Esophagus squamous epithelium (tissue), 4 donors: Measurements from ENCODE around the gene B3GAT1.

ENCODE experiments used
- POLR2A ChIP-seq, 4 donors: fragments of 450-650 bp; IDR thresholded peaks; one replicate each; pipeline ENCODE4 v1.6.1; 2017; ENCODE audit warnings: antibody characterized with exemption in 4 of 4, mild to moderate bottlenecking in 4 of 4, moderate library complexity in 3 of 4
- TF ChIP-seq, protein P1 (sequence below), 6 experiments: fragments of 450-650 bp in 4 of 6; fragments of 200-600 bp in 2 of 6; sonication (generic) in 2 of 6; IDR thresholded peaks; one replicate each; pipeline ENCODE4 v1.5.1; 2016 to 2019; ENCODE audit warnings: antibody characterized with exemption in 6 of 6, mild to moderate bottlenecking in 4 of 6, moderate library complexity in 4 of 6

DNA sequence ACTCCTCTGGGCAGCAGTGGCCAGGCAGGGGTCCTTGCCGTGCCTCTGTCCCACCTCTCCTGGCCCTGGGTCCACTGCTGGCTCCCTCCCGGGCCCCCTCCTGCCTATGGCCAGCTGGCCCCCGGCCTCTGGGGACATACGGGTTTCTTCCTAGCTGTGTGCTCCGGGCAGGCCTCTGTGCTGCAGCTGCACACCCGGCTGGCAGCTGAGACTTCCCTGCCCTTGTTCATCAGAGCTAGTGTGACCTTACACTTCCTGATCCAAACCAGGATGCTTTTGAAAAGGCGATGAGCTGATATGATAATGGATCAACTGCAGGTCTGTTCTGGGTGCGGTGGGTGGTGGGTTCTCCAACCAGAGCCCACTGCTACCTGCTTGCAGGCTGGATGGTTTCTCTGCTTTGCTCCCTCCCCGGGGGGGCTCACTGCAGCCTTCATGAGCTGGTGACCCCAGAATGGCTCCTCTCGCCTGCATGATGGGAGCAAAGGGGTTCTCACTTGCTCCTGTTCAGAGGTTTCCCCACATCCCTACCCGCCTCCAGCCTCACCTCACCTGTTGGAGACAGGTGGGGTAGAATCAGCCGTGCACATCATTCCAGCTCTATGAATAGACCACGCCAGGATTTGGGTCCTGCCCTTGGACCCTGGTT is 13.3 kb downstream of the B3GAT1 start:
- TF ChIP-seq, protein P1, sequence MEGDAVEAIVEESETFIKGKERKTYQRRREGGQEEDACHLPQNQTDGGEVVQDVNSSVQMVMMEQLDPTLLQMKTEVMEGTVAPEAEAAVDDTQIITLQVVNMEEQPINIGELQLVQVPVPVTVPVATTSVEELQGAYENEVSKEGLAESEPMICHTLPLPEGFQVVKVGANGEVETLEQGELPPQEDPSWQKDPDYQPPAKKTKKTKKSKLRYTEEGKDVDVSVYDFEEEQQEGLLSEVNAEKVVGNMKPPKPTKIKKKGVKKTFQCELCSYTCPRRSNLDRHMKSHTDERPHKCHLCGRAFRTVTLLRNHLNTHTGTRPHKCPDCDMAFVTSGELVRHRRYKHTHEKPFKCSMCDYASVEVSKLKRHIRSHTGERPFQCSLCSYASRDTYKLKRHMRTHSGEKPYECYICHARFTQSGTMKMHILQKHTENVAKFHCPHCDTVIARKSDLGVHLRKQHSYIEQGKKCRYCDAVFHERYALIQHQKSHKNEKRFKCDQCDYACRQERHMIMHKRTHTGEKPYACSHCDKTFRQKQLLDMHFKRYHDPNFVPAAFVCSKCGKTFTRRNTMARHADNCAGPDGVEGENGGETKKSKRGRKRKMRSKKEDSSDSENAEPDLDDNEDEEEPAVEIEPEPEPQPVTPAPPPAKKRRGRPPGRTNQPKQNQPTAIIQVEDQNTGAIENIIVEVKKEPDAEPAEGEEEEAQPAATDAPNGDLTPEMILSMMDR (IDR thresholded peaks at IDR 0.05): no peak
- no peak for TF ChIP-seq POLR2A (IDR thresholded peaks at IDR 0.05)
